Measurements from ENCODE around the gene TIAM2. TPM values are rescaled to one million over a fixed set of nuclear protein-coding genes. Genes with fewer than 3 reads are reported as not detected.
A peak's percentile ranks its signal among the peaks of the same experiment; 100 is the strongest.
"Not testable (repeated sequence)": the region's sequence is repeated elsewhere in the genome, so short reads cannot be mapped to it uniquely, and the experiment has no call there.

TIAM2 gene
- total RNA-seq, 1 experiment from 2014 or later = 3.8 TPM

GRCh38 chr6:155181498-155181897, 186.4 kb downstream of the TIAM2 start:
- Histone ChIP-seq H3K36me3 (ENCODE audit: control insufficient read depth, insufficient read depth, low read length) (no peaks in the 10 kb centered on the region), H3K27me3 (replicated peaks; ENCODE audit: control insufficient read depth, insufficient read depth, low read length) (no peaks in the 10 kb centered on the region), H3K4me1 (peaks cover 6% of the 10 kb centered on the region; the same call in 1 of the 2 replicates), H3K9me3 (no peaks in the 10 kb centered on the region), H3K4me3 (ENCODE audit: low read depth, low read length) (no peak overlapping the region)
- TF ChIP-seq CTCF (IDR thresholded peaks at IDR 0.05; ENCODE audit: insufficient read depth in 1 of 2, low read depth in 1 of 2, low read length in 1 of 2, severe bottlenecking in 1 of 2, unreplicated experiment in 1 of 2) = no peak
- BruUV-seq (replicated peaks) = no TSS peak
- intact Hi-C loops (cut with micrococcal nuclease; ENCODE audit: unreplicated experiment) = no loop called here
- H3K36me3 Mint-ChIP-seq (ENCODE audit: insufficient read depth, unreplicated experiment) = no peaks in the 10 kb centered on the region
- CTCF ChIA-PET = no interaction called here
- no peak overlapping the region for H3K27ac Mint-ChIP-seq (ENCODE audit: unreplicated experiment)
- no peak overlapping the region for H3K4me3 Mint-ChIP-seq (ENCODE audit: unreplicated experiment)
- no peaks in the 10 kb centered on the region for H3K9me3 Mint-ChIP-seq (ENCODE audit: unreplicated experiment)
- H3K4me1 Mint-ChIP-seq (ENCODE audit: low read depth, unreplicated experiment) = peaks cover 6% of the 10 kb centered on the region
- POLR2A ChIA-PET = no interaction called here
- H3K27me3 Mint-ChIP-seq (ENCODE audit: insufficient read depth, unreplicated experiment) = no peaks in the 10 kb centered on the region
- no peak for DNase-seq

GRCh38 chr6:155182103-155182502, 187.0 kb downstream of the TIAM2 start:
- intact Hi-C loops (cut with micrococcal nuclease; ENCODE audit: unreplicated experiment) = no loop called here
- H3K9me3 ChIP-seq = no peaks in the 10 kb centered on the region
- H3K4me3 Mint-ChIP-seq (ENCODE audit: unreplicated experiment) = no peak overlapping the region
- no TSS peak for BruUV-seq (replicated peaks)
- no peaks in the 10 kb centered on the region for H3K9me3 Mint-ChIP-seq (ENCODE audit: unreplicated experiment)
- CTCF ChIA-PET = no interaction called here
- H3K36me3 ChIP-seq (ENCODE audit: control insufficient read depth, insufficient read depth, low read length) = no peaks in the 10 kb centered on the region
- peaks cover 6% of the 10 kb centered on the region; the same call in 1 of the 2 replicates for H3K4me1 ChIP-seq
- no peaks in the 10 kb centered on the region for H3K36me3 Mint-ChIP-seq (ENCODE audit: insufficient read depth, unreplicated experiment)
- no peak for TF ChIP-seq CTCF (IDR thresholded peaks at IDR 0.05; ENCODE audit: insufficient read depth in 1 of 2, low read depth in 1 of 2, low read length in 1 of 2, severe bottlenecking in 1 of 2, unreplicated experiment in 1 of 2)
- H3K27me3 Mint-ChIP-seq (ENCODE audit: insufficient read depth, unreplicated experiment) = no peaks in the 10 kb centered on the region
- DNase-seq = no peak
- H3K4me1 Mint-ChIP-seq (ENCODE audit: low read depth, unreplicated experiment) = peaks cover 6% of the 10 kb centered on the region
- peak overlapping the region; percentile 1 for H3K27ac Mint-ChIP-seq (ENCODE audit: unreplicated experiment)
- no peak overlapping the region for H3K4me3 ChIP-seq (ENCODE audit: low read depth, low read length)
- POLR2A ChIA-PET = no interaction called here
- no peaks in the 10 kb centered on the region for H3K27me3 ChIP-seq (replicated peaks; ENCODE audit: control insufficient read depth, insufficient read depth, low read length)

GRCh38 chr6:155183095-155183494, 188.0 kb downstream of the TIAM2 start:
- Mint-ChIP-seq H3K27me3 (ENCODE audit: insufficient read depth, unreplicated experiment) (no peaks in the 10 kb centered on the region), H3K4me3 (ENCODE audit: unreplicated experiment) (no peak overlapping the region), H3K4me1 (ENCODE audit: low read depth, unreplicated experiment) (peaks cover 6% of the 10 kb centered on the region), H3K36me3 (ENCODE audit: insufficient read depth, unreplicated experiment) (no peaks in the 10 kb centered on the region), H3K9me3 (ENCODE audit: unreplicated experiment) (no peaks in the 10 kb centered on the region), H3K27ac (ENCODE audit: unreplicated experiment) (no peak overlapping the region)
- no peak for TF ChIP-seq CTCF (IDR thresholded peaks at IDR 0.05; ENCODE audit: insufficient read depth in 1 of 2, low read depth in 1 of 2, low read length in 1 of 2, severe bottlenecking in 1 of 2, unreplicated experiment in 1 of 2)
- H3K36me3 ChIP-seq (ENCODE audit: control insufficient read depth, insufficient read depth, low read length) = no peaks in the 10 kb centered on the region
- BruUV-seq (replicated peaks) = no TSS peak
- H3K9me3 ChIP-seq = no peaks in the 10 kb centered on the region
- no peak overlapping the region for H3K4me3 ChIP-seq (ENCODE audit: low read depth, low read length)
- intact Hi-C loops (cut with micrococcal nuclease; ENCODE audit: unreplicated experiment) = no loop called here
- DNase-seq = no peak
- no peaks in the 10 kb centered on the region for H3K27me3 ChIP-seq (replicated peaks; ENCODE audit: control insufficient read depth, insufficient read depth, low read length)
- ChIA-PET POLR2A (no interaction called here), CTCF (no interaction called here)
- peaks cover 6% of the 10 kb centered on the region; the same call in 1 of the 2 replicates for H3K4me1 ChIP-seq

- not testable (repeated sequence) for H3K4me3 ChIP-seq (ENCODE audit: low read depth, low read length); H3K36me3 Mint-ChIP-seq (ENCODE audit: insufficient read depth, unreplicated experiment); H3K9me3 Mint-ChIP-seq (ENCODE audit: unreplicated experiment); H3K4me1 ChIP-seq; H3K27ac Mint-ChIP-seq (ENCODE audit: unreplicated experiment); BruUV-seq (replicated peaks); H3K9me3 ChIP-seq; H3K4me3 Mint-ChIP-seq (ENCODE audit: unreplicated experiment); H3K27me3 Mint-ChIP-seq (ENCODE audit: insufficient read depth, unreplicated experiment); DNase-seq; H3K27me3 ChIP-seq (replicated peaks; ENCODE audit: control insufficient read depth, insufficient read depth, low read length); H3K36me3 ChIP-seq (ENCODE audit: control insufficient read depth, insufficient read depth, low read length)
- ChIA-PET CTCF (interaction anchor here (0.6 to 0.9 kb wide), 2 partner anchors 104 to 317 kb away, joined by 3 read pairs; no protein-coding TSS in a partner anchor), POLR2A (interaction anchor here (0.7 to 1.0 kb wide), 4 partner anchors 38 to 99 kb away, joined by 3 to 4 read pairs (median 4); no protein-coding TSS in a partner anchor)
- intact Hi-C loops (cut with micrococcal nuclease; ENCODE audit: unreplicated experiment) = loop anchor here (1.0 kb wide), 2 partner anchors 16 to 39 kb away; no protein-coding TSS in a partner anchor
- H3K4me1 Mint-ChIP-seq (ENCODE audit: low read depth, unreplicated experiment) = peaks cover 13% of the 10 kb centered on the region
Measured at GRCh38 chr6:155185041-155185440, 189.9 kb downstream of the TIAM2 start.

Data from Caco-2 (cell line).